Measurements from ENCODE around the gene TTC9.

Gene TTC9

GRCh38 chr14:70645892-70646291 is 4.2 kb downstream of the TTC9 start:
- Histone ChIP-seq H3K27me3 (ENCODE audit: insufficient read depth, insufficient read length) (peaks cover 31% of the 10 kb centered on the region), H3K9me3 (ENCODE audit: insufficient read depth, low read length) (no peaks in the 10 kb centered on the region), H3K9ac (ENCODE audit: insufficient read length, low read depth) (no peak overlapping the region), H3K36me3 (ENCODE audit: insufficient read depth, insufficient read length, low read length) (no peaks in the 10 kb centered on the region), H3K4me1 (ENCODE audit: insufficient read depth, insufficient read length) (peaks cover 4% of the 10 kb centered on the region), H3K4me3 (ENCODE audit: insufficient read length, low read depth) (no peak overlapping the region)
- DNase-seq (ENCODE audit: low read depth, low spot score), result no peak
- no peak for TF ChIP-seq SUZ12 (IDR thresholded peaks at IDR 0.05; ENCODE audit: extremely low read depth, insufficient read depth, insufficient read length)
- no peak for TF ChIP-seq ZNF274 (IDR thresholded peaks at IDR 0.05; ENCODE audit: low read depth, low read length)
- no peak for TF ChIP-seq YY1 (IDR thresholded peaks at IDR 0.05; ENCODE audit: insufficient read depth, insufficient read length)

GRCh38 chr14:70646705-70647104 is 5.0 kb downstream of the TTC9 start:
- Histone ChIP-seq H3K4me1 (ENCODE audit: insufficient read depth, insufficient read length) (peaks cover 2% of the 10 kb centered on the region), H3K36me3 (ENCODE audit: insufficient read depth, insufficient read length, low read length) (no peaks in the 10 kb centered on the region), H3K27me3 (ENCODE audit: insufficient read depth, insufficient read length) (peaks cover 26% of the 10 kb centered on the region), H3K9me3 (ENCODE audit: insufficient read depth, low read length) (no peaks in the 10 kb centered on the region), H3K4me3 (ENCODE audit: insufficient read length, low read depth) (no peak overlapping the region), H3K9ac (ENCODE audit: insufficient read length, low read depth) (no peak overlapping the region)
- no peak for DNase-seq (ENCODE audit: low read depth, low spot score)
- no peak for TF ChIP-seq YY1 (IDR thresholded peaks at IDR 0.05; ENCODE audit: insufficient read depth, insufficient read length)
- TF ChIP-seq ZNF274 (IDR thresholded peaks at IDR 0.05; ENCODE audit: low read depth, low read length), result no peak
- TF ChIP-seq SUZ12 (IDR thresholded peaks at IDR 0.05; ENCODE audit: extremely low read depth, insufficient read depth, insufficient read length), result no peak

DNA sequence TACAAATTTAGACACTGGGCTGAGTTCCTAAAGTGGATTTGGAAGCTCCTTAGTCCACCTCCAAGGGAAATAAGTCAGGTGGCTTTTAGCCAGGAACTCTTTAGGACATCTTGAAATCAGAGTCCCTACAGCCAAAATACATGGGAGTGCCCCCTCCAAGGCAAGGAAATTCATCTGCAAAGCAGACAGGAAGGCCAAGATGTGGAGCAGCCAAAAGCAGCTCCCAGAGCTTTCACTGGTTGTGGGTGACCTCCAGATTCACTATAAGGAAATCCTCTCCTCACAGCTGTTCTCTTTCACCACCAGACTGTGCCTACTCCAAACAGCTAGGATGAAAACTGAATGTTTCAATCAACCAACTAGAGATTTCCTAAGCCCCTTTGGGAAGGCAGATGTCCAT is 6.6 kb downstream of the TTC9 start:
- H3K36me3 ChIP-seq (ENCODE audit: insufficient read depth, insufficient read length, low read length), result no peaks in the 10 kb centered on the region
- peaks cover under 1% of the 10 kb centered on the region for H3K4me1 ChIP-seq (ENCODE audit: insufficient read depth, insufficient read length)
- no peak overlapping the region for H3K9ac ChIP-seq (ENCODE audit: insufficient read length, low read depth)
- no peak for DNase-seq (ENCODE audit: low read depth, low spot score)
- peaks cover 12% of the 10 kb centered on the region for H3K27me3 ChIP-seq (ENCODE audit: insufficient read depth, insufficient read length)
- no peak for TF ChIP-seq SUZ12 (IDR thresholded peaks at IDR 0.05; ENCODE audit: extremely low read depth, insufficient read depth, insufficient read length)
- TF ChIP-seq ZNF274 (IDR thresholded peaks at IDR 0.05; ENCODE audit: low read depth, low read length), result no peak
- TF ChIP-seq YY1 (IDR thresholded peaks at IDR 0.05; ENCODE audit: insufficient read depth, insufficient read length), result no peak
- no peaks in the 10 kb centered on the region for H3K9me3 ChIP-seq (ENCODE audit: insufficient read depth, low read length)
- H3K4me3 ChIP-seq (ENCODE audit: insufficient read length, low read depth), result no peak overlapping the region

DNA sequence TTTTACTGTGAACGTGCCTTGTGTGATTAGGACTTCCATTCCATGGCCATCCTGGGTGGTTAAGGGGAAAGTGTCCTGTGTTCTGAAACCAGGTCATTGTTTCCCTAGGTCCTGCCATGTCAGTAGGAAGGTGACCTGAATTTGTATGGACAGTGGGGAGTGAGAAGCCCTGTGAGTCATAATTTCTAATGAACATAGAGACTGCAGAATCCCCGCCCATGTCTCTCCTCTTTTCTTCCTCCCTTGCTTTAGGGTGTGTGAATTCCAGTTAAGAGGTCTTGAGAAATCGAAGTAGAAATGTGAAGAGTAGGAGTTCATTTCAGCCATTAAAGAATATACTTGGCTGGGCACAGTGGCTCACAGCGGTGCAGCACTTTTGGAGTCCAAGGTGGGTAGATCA is 8.1 kb downstream of the TTC9 start:
- no peak overlapping the region for H3K9ac ChIP-seq (ENCODE audit: insufficient read length, low read depth)
- no peaks in the 10 kb centered on the region for H3K4me1 ChIP-seq (ENCODE audit: insufficient read depth, insufficient read length)
- no peaks in the 10 kb centered on the region for H3K9me3 ChIP-seq (ENCODE audit: insufficient read depth, low read length)
- no peak overlapping the region for H3K4me3 ChIP-seq (ENCODE audit: insufficient read length, low read depth)
- TF ChIP-seq ZNF274 (IDR thresholded peaks at IDR 0.05; ENCODE audit: low read depth, low read length), result no peak
- no peak for TF ChIP-seq SUZ12 (IDR thresholded peaks at IDR 0.05; ENCODE audit: extremely low read depth, insufficient read depth, insufficient read length)
- TF ChIP-seq YY1 (IDR thresholded peaks at IDR 0.05; ENCODE audit: insufficient read depth, insufficient read length), result no peak
- DNase-seq (ENCODE audit: low read depth, low spot score), result no peak
- H3K36me3 ChIP-seq (ENCODE audit: insufficient read depth, insufficient read length, low read length), result no peaks in the 10 kb centered on the region
- no peaks in the 10 kb centered on the region for H3K27me3 ChIP-seq (ENCODE audit: insufficient read depth, insufficient read length)

GRCh38 chr14:70651522-70651921 is 9.8 kb downstream of the TTC9 start:
- H3K4me3 ChIP-seq (ENCODE audit: insufficient read length, low read depth), result no peak overlapping the region
- no peaks in the 10 kb centered on the region for H3K4me1 ChIP-seq (ENCODE audit: insufficient read depth, insufficient read length)
- no peak overlapping the region for H3K9ac ChIP-seq (ENCODE audit: insufficient read length, low read depth)
- no peaks in the 10 kb centered on the region for H3K27me3 ChIP-seq (ENCODE audit: insufficient read depth, insufficient read length)
- TF ChIP-seq ZNF274 (IDR thresholded peaks at IDR 0.05; ENCODE audit: low read depth, low read length) (no peak), SUZ12 (IDR thresholded peaks at IDR 0.05; ENCODE audit: extremely low read depth, insufficient read depth, insufficient read length) (no peak), YY1 (IDR thresholded peaks at IDR 0.05; ENCODE audit: insufficient read depth, insufficient read length) (no peak)
- no peaks in the 10 kb centered on the region for H3K9me3 ChIP-seq (ENCODE audit: insufficient read depth, low read length)
- no peaks in the 10 kb centered on the region for H3K36me3 ChIP-seq (ENCODE audit: insufficient read depth, insufficient read length, low read length)
- no peak for DNase-seq (ENCODE audit: low read depth, low spot score)

DNA sequence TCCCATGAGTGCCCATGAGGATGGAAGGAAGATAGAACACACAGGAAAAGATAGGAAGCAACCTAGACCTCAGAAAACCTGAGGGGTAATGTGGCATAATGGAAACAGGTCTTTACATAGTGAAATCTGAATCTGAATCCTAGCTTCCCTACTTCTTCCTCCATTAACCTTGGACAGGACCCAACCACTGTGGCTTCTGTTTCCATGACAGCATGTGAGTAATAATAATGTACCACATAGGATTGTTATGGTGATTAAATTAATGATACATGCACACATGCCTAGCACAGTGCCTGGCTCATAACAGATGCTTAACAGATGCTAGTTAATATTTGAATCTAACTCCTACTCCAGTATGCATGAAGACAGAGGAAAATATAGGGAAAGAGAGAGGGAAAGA is 11.2 kb downstream of the TTC9 start:
- Histone ChIP-seq H3K9me3 (ENCODE audit: insufficient read depth, low read length) (no peaks in the 10 kb centered on the region), H3K9ac (ENCODE audit: insufficient read length, low read depth) (no peak overlapping the region), H3K4me1 (ENCODE audit: insufficient read depth, insufficient read length) (no peaks in the 10 kb centered on the region), H3K4me3 (ENCODE audit: insufficient read length, low read depth) (no peak overlapping the region), H3K27me3 (ENCODE audit: insufficient read depth, insufficient read length) (no peaks in the 10 kb centered on the region), H3K36me3 (ENCODE audit: insufficient read depth, insufficient read length, low read length) (no peaks in the 10 kb centered on the region)
- TF ChIP-seq SUZ12 (IDR thresholded peaks at IDR 0.05; ENCODE audit: extremely low read depth, insufficient read depth, insufficient read length) (no peak), YY1 (IDR thresholded peaks at IDR 0.05; ENCODE audit: insufficient read depth, insufficient read length) (no peak), ZNF274 (IDR thresholded peaks at IDR 0.05; ENCODE audit: low read depth, low read length) (no peak)
- DNase-seq (ENCODE audit: low read depth, low spot score), result no peak

DNA sequence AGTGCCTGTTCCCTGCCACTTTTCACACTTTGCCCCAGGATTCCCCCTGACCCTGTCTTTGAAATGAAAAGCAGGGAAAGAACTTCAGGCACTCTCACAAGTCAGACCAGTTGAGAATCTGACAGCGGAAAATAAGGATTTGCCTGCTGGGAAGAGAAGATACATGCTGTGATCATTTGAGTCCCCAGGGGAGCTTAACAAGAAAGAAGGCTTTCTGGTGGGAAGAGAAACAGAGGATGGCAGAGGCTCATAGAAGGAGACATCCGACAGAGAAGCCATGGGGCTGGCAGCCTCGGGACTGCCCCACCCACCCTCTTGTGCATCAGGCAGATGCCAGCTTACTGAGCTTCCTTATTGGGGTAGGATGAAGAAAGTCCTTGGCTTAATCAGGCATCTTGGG is 11.9 kb downstream of the TTC9 start:
- no peaks in the 10 kb centered on the region for H3K9me3 ChIP-seq (ENCODE audit: insufficient read depth, low read length)
- H3K36me3 ChIP-seq (ENCODE audit: insufficient read depth, insufficient read length, low read length), result no peaks in the 10 kb centered on the region
- H3K4me3 ChIP-seq (ENCODE audit: insufficient read length, low read depth), result no peak overlapping the region
- no peak for DNase-seq (ENCODE audit: low read depth, low spot score)
- TF ChIP-seq YY1 (IDR thresholded peaks at IDR 0.05; ENCODE audit: insufficient read depth, insufficient read length) (no peak), ZNF274 (IDR thresholded peaks at IDR 0.05; ENCODE audit: low read depth, low read length) (no peak), SUZ12 (IDR thresholded peaks at IDR 0.05; ENCODE audit: extremely low read depth, insufficient read depth, insufficient read length) (no peak)
- no peaks in the 10 kb centered on the region for H3K4me1 ChIP-seq (ENCODE audit: insufficient read depth, insufficient read length)
- H3K27me3 ChIP-seq (ENCODE audit: insufficient read depth, insufficient read length), result no peaks in the 10 kb centered on the region
- no peak overlapping the region for H3K9ac ChIP-seq (ENCODE audit: insufficient read length, low read depth)

- Histone ChIP-seq H3K9ac (ENCODE audit: insufficient read length, low read depth) (no peak overlapping the region), H3K36me3 (ENCODE audit: insufficient read depth, insufficient read length, low read length) (no peaks in the 10 kb centered on the region), H3K4me3 (ENCODE audit: insufficient read length, low read depth) (no peak overlapping the region), H3K27me3 (ENCODE audit: insufficient read depth, insufficient read length) (no peaks in the 10 kb centered on the region), H3K9me3 (ENCODE audit: insufficient read depth, low read length) (no peaks in the 10 kb centered on the region), H3K4me1 (ENCODE audit: insufficient read depth, insufficient read length) (no peaks in the 10 kb centered on the region)
- no peak for DNase-seq (ENCODE audit: low read depth, low spot score)
- TF ChIP-seq SUZ12 (IDR thresholded peaks at IDR 0.05; ENCODE audit: extremely low read depth, insufficient read depth, insufficient read length) (no peak), YY1 (IDR thresholded peaks at IDR 0.05; ENCODE audit: insufficient read depth, insufficient read length) (no peak), ZNF274 (IDR thresholded peaks at IDR 0.05; ENCODE audit: low read depth, low read length) (no peak)
These were observed 12.9 kb downstream of the TTC9 start for GRCh38 chr14:70654632-70655031.
